HUDEP-2 (cell line): ENCODE data around the gene ASB5.
"Not testable (repeated sequence)": the region's sequence is repeated elsewhere in the genome, so short reads cannot be mapped to it uniquely, and the experiment has no call there.

Experiments
- DNase-seq, 76 experiments: peaks; one replicate each; lab custom pipeline; 2025; ENCODE audit not compliant: unreplicated experiment in 76 of 76; lab: John Stamatoyannopoulos, UW

The ASB5 gene, protein sequence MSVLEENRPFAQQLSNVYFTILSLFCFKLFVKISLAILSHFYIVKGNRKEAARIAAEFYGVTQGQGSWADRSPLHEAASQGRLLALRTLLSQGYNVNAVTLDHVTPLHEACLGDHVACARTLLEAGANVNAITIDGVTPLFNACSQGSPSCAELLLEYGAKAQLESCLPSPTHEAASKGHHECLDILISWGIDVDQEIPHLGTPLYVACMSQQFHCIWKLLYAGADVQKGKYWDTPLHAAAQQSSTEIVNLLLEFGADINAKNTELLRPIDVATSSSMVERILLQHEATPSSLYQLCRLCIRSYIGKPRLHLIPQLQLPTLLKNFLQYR

DNA sequence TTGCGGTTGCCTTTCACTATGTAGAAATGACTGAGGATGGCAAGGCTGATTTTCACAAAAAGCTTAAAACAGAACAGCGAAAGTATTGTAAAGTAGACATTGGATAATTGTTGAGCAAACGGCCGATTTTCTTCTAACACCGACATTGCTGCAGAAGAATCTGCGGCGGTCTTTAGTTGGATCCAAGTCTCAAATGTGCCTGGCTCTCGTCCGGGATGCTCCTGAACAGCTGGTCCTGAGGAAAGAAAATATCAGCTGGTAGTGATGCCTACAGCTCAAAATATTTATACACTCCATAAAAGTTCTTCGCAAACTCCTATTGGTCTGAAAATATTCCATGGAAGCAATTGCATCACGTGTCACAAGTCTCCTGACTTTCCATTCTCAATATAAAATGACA lies at the start of gene ASB5:
TSS of gene ASB5 (minus strand) at position 260 of the 400 bp plus-strand sequence. CDS start at position 146, 114 bp downstream.
- DNase-seq: no peak

DNA sequence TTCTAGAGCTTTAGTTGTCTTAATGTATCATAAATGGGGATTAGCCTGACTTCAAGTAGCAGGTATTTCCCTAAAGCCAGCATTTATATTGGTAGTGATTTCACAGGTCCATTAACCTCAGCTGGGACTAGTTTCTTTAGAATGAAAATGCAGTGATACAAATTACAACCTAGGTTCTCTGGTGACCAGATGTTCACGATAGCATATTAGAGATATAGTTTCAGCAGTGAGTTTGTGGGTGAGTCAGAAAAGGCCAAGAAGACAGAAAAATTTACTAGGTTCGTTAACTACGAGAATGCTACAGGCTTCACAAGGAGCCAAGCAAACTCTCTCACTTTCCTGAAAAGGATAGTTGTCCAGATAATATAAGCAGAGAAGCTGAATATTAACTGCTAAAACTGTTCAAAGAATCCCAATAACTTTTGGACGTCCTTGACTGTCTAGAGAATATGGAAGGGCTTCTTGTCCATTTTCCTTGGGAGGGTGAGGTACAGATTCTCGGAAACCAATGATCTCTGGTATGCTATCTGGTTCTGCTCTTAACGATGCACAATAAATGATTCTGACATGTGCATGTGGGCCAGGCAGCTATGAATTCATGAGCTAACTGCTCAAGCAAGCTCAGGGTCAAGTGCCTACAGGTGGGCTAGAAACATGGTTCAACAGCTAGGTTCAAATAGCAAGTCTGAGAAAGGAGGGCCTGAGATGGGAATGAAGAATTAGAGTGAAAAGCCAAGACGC lies 44.7 kb upstream of the ASB5 start:
- DNase-seq: no peak

DNA sequence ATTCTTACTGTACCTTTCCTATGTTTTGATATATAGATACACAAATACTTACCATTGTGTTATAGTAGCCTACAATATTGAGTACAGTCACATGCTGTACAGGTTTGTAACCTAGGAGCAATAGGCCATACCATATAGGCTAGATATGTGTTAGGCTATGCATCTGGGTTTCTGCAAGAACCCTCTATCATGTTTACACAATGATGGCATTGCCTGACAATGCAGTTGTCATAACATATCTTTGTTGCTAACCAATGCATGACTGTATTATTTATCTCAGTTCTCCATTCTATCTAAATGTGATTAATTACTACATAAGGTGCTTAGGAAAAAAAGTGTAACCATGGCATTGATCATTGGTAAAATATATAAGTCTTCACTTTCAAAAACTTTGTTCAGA lies 40.8 kb upstream of the ASB5 start:
- DNase-seq: no peak

DNA sequence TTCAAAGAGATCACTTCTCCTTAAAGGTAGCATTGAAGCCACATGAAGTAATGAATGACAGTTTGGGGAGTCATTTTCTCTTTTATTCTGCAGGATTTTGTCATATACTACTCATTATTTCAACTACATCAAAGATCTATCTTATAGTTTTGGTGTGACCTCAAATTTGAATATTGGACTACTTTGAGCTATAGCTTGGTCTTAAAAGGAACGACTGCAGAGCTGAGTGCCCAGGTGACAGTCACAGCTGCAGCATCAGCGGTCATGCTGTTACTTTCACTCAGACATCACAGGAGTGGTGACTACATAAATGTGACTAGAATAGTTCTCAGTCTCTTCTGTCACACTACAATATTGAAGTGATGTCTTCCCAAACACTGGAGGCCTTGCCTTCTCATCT lies 40.0 kb upstream of the ASB5 start:
- no peak for DNase-seq

DNA sequence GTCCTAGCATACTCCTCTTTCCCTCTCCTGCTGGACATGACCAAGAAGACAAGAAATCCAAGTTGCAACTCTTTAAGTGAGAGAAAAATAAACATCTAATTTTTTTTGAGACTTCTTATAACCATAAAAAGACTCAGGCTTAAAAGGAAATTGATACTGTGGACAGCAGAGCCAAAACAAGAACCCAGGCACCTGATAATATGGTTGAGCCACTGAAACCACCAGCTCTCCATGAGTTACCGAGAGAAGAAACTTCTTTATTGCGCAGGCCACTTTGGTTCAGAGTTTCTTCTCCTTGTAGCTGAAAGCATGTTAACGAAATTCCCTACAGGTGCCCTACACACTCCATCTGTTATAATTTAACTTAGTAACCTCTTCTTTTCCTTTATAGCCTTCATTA lies 39.4 kb upstream of the ASB5 start:
- no peak for DNase-seq

DNA sequence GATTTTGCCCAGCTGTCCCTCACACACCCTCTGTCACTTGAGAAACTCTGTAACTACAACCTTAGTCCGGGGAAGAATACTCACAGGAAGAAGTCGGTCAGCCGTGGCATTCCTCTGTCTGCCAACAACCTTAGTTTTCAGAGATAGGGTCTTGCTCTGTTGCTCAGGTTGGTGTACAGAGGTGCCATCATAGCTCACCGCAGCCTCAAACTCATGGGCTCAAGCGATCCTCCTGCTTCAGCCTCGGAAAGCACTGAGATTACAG lies 38.6 kb upstream of the ASB5 start:
- DNase-seq: no peak

DNA sequence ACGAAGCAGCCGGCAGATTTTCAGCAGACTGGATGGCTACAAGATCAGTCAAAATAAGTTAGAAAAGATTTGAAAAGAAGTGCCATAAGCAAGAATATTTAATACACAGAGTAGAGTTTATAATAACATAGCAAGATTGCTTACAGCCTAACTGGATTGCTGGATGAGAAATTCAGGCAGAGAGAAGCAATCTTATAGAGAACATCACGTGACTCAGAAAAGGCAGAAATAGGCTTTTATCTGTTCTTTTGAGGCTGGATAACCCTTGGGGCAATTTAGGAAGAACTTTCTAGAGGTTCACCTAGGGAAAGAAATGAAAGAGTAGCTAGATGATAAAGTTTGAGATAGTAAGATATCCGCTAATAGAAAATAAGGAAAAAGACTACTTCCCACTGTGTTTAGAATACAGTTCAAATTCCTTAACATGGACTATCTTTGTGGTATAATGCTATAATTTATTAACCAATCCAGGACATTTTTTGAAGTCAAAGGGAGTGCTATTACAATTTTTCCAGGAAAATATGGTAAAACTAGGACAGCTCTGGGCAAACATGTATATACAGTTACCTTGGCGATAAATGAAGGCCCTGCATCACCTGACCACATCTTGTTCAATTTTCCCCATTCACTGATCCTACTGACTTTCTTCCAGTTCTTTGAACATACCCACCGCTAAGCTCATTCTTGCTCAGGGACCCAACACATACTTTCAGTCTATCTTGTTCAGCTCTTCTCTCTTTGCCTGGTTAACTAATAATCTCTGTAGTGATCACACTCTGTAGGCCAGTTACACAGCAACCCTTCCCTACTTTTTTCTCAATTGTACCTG lies 38.0 kb upstream of the ASB5 start:
- no peak for DNase-seq

DNA sequence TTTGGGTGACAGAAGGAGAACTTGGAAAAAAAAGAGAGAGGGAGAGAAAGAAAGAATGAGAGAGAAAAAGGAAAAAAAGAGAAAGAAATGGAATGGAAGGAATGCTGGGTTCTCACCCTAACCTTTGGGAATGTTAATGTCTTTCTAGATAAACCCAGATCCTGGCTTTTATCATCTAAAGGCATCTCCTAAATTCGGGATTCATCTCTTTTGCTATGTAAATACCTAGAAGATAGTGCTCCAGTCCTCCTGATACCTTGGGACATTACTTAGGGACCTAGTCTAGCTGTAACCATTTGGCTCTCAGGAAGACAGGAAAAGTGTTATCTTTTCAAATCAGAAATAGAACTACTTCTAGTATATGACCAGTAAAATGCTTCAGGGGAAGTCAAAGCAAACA lies 34.9 kb upstream of the ASB5 start:
- DNase-seq: no peak

DNA sequence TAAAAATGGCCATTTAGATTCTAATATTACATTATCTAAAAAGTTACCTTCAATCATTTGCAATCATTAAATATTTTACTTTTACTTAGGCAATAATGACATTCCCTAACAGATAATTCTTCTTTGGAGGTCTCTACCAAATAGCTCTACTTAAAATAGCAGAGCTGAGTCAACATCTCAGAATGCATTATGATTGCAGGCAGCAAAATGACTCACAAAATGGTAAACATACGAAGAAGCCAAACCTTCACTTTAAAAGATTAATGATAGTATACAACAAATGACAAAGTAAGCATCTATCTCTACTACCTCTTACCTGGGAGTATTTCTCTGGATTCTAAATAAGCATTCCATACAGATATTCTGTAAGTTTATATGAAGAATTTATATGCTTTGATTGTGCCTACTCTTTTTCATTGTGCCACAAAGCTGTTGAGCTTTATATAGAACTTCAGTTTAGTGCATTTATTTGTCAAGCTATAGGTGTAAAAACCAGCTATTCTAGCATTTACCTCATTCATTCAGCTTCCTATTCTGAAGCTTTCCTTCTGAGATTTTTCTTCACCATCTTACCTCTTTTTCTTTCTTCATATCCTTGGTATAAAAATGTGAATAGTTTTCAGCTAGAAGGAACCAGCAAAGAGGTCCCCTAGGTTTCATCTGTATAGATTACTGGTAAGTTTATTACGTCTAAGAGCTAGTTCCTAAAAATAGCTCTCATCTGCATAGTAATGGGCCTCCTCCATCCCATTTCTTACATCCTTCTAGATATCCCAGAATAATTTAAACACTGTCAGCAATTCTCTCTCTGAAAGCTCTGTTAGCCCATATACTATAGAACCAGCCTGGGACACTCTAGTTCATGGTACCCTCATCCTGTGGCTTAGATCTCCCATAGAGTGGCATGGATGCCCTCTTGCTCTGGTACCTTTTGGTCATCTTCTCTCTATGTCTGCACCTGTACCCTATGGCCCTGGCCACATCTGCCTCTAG lies 33.6 kb upstream of the ASB5 start:
- DNase-seq: no peak

DNA sequence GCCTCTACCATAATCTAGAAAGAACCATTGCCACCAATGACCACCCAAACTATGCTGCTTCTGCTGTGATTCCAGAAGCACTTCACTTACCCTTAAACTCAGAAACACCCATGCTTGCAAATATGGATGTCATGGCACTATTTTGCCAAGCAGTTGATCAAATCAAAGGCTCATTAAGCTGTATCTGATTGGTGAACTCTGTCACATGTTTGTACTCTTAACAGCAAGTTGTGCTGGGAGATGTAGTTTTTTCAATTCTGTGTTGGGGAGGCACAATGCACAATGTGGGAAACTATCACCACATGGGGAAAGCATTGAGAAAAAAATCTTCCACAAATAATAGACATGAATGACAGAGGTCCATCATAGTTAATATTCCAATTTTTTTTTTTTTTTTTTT lies 31.5 kb upstream of the ASB5 start:
- DNase-seq: no peak

DNA sequence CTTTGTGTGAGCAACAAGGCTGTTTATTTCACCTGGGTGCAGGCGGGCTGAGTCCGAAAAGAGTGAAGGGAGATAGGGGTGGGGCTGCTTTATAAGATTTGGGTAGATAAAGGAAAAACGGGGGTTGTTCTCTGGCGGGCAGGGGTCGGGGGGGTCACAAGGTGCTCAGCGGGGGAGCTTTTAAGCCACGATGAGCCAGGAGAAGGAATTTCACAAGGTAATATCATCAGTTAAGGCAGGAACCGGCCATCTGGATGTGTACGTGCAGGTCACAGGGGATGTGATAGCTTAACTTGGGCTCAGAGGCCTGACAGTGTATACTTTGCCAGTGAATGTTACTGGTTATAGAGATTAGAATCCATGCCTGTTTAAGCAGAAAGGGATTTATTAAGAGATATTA lies 31.0 kb upstream of the ASB5 start:
- no peak for DNase-seq

DNA sequence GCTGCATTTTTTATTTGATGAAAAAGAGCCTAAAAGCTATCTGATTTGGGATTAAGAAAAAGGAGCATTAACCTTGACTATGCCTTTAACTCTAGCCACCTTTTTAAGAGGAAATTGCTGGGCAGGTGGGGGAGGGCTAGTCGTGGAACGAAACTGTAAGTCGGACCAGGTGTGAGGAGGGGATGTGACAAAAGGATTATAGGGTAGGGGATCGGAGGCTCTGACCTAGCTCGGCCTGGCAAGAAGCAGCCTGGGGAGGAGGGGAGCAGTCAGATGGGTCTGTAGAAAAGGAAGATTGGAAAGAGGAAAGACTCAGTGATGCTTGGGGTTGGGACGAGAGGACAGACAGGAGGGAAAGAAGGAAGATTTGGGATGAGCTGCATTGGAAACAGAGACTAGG lies 29.6 kb upstream of the ASB5 start:
- DNase-seq: no peak

DNA sequence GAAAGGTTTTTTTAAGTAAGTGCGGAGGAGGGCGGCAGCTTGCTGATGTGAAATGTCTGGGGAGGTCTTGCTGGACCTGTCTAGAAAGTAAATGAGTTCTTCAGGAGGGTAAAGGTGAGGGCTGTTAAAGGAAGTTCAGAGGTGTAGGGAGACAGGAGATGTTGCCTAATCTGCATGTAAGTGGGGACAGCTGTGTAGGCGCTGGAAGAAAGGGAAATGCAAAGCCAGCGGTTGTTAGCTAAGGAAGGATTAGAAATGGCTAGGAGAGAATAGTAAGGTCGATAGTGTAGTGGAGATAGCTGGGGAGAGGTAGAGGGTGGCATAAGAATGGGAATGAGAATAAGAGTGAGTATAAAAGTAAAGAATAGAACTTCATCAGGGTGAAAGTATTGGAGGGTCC lies 26.9 kb upstream of the ASB5 start:
- DNase-seq: not testable (repeated sequence)

DNA sequence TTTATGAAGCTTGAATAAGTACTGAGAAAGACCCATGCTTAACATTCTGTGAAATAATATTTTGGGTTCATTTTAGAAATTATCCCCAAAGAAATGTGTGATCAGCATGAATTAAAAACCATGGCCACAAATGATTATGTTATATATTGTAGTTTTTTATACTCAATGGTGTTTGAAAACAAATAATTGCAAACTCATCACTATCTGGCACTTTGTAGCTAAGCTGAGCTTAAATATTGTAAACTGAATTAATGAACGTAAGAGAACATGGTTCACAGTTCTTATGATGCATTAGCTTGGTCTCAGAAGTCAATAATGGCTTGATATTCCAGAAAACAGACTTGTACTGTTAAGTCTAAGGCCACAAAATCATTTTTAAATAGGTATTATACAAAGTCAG lies 24.6 kb upstream of the ASB5 start:
- DNase-seq: no peak

DNA sequence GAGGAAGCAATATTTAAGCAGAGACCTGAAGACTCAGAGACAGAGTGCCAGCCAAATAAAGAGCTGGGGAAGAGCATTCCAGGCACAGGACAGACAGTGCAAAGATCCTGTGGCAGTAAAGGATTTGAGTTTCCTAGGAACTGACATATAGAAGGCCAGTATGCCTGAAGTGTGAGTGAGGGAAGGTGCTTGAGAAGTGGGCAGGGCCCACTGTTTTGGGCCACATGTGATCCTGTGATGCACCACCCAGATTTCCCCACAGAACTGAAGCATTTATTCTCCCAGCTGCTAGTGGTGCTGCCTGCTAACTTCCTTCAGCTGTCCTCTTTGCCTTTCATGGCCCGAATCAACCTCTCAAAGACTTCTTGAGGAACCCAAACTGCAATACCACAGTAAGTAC lies 23.9 kb upstream of the ASB5 start:
- no peak for DNase-seq

DNA sequence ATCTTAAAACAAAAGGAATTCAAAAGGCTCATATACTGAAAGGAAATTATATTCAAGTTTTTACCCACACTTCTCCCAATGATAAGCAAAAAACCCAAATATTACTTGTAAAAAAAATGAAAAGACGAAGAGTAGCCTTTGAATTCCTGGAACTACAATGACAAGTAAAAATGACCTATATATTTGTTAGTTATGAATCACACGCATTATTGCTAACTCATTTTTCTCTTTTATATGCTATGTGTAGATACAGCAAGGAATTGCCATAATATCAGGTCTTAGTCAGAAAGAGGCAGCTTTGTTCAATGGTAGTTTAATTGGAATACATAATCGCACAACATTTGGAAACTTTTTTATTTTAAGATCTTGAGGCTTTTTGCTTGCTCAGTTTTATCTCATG lies 22.7 kb upstream of the ASB5 start:
- no peak for DNase-seq

DNA sequence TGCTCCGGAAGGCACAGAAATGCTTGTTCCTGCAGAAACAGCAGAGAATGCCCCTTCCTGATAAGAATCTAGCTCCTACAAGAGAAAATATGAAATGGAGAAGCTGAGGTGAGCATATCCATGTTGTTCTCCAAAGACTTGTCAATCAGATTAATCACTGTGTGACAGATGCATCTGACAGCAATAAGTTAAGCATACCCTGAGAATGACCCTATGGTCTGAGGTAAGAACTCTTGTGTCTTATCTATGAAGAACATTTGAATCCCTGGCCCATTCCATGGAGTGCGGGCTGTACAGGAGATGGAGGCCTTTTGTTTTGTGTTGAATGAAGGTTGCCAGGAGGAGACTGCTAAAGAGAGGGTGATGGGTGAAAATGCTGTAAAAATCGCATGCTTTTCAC lies 21.5 kb upstream of the ASB5 start:
- DNase-seq: no peak

DNA sequence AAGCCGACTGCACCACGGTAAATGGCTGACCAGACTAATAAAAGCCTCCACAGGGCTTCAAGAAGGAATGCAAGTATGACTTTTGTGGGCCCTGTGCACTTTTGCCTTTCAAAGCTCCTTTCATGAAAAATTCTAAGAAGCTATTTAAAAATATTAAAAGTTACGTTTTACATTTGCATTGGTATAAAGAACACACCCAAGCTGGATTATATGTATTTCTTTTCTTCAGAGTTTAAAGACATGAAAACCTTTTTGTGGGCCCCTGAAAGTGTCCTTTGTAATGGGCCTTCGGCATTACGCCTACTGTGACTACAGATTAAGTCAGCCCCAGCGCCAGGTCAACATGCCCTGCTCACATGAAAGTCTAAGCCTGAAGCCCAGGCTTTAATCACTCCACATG lies 20.5 kb upstream of the ASB5 start:
- no peak for DNase-seq

DNA sequence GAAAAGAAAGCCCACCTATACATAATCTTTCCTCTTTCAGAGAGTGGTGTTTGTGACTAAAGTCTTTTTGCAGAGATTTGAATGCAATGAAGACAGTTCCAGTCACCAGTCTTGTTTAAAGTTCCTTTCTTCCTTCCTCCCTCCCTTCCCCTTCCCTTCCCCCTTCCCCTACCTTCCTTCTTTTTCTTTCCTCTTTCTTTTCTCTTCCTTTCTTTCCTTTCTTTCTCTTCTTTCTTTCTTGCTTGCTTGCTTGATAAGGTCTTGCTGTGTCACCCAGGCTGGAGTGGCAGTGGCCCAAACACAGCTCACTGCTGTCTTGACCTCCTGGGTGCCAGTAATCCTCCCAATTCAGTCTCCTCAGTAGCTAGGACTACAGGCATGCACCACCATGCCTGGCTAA lies 19.0 kb upstream of the ASB5 start:
- DNase-seq: no peak

DNA sequence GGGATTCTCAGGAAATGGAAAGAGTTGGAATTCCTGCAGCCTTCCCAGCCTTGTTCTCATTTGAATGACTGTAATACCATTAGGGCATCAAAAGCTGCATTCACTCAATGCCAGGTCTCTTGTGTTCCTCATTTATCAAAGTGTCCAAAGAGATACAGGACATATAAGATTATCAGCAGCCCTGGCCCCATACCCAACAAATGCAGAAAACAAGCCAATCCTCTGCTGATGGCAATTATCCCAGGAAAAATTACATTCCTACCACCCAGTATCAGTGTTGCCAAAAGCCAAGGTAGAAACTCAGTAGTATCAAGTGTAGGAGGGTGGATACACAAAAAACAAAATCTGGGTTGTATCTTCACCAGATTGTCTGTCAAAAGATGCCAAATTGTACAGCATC lies 18.5 kb upstream of the ASB5 start:
- no peak for DNase-seq

DNA sequence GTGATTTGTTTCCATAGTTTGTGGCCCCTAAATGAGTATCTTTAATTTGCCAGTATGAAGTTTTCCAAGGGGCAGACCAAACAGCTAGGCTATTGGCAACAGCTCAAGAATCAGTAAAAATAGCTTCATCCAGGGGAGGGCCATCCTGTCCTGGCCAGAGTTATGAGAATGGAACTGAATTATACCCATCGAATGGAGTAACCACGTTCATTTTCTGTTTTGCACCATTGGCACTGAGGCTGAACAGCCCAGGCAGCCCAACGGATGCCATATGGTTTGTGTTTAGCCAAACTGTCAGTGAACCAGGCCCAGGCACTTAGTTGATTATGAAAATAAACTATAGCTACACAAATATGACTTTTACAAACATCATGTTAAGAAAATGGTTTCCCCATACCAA lies 17.7 kb upstream of the ASB5 start:
- no peak for DNase-seq
